Sigmoid colon (tissue), 7 donors: ENCODE measurements around the gene FOLR1. TPM values are rescaled to one million over a fixed set of nuclear protein-coding genes. Genes with fewer than 3 reads are reported as not detected.

Experiments
- DNase-seq: peaks from one replicate; pipeline ENCODE4 v3.0.0-alpha.2; 2019
- H3K27ac ChIP-seq, 4 donors: fragments of 200-600 bp; sonication (generic); one replicate each; pipeline ENCODE4 v1.5.1; 2016 to 2019; ENCODE audit warnings: mild to moderate bottlenecking in 1 of 4
- H3K27me3 ChIP-seq, 3 donors: fragments of 200-600 bp; sonication (generic); one replicate each; pipeline ENCODE4 v1.5.1; 2019; ENCODE audit warnings: mild to moderate bottlenecking in 1 of 3
- H3K36me3 ChIP-seq, 4 donors: fragments of 200-600 bp; sonication (generic); one replicate each; pipeline ENCODE4 v1.5.1; 2016 to 2019
- H3K4me1 ChIP-seq, 4 donors: fragments of 200-600 bp; sonication (generic); one replicate each; pipeline ENCODE4 v1.5.1; 2017 to 2019
- H3K4me3 ChIP-seq, 4 donors: fragments of 200-600 bp; sonication (generic); one replicate each; pipeline ENCODE4 v1.5.1; 2017 to 2019; ENCODE audit warnings: mild to moderate bottlenecking in 2 of 4, moderate library complexity in 1 of 4
- H3K9me3 ChIP-seq, 4 donors: fragments of 200-600 bp in 3 of 4; sonication (generic) in 3 of 4; one replicate each; pipeline versions ENCODE4 v1.5.1 to v1.6.1; 2013 to 2019
- CTCF ChIP-seq, 4 experiments: fragments of 450-650 bp in 3 of 4; fragments of 200-600 bp in 1 of 4; IDR thresholded peaks; one replicate each; pipeline ENCODE4 v1.5.1; 2016 to 2019; ENCODE audit warnings: antibody characterized with exemption in 4 of 4, mild to moderate bottlenecking in 3 of 4, moderate library complexity in 2 of 4
- EP300 ChIP-seq, 4 donors: sonication (generic); formaldehyde crosslinking; IDR thresholded peaks; one replicate each; pipeline ENCODE4 v1.6.1; 2017; ENCODE audit warnings: antibody characterized with exemption in 4 of 4
- POLR2A ChIP-seq, 2 donors: fragments of 450-650 bp; IDR thresholded peaks; one replicate each; pipeline ENCODE4 v1.6.1; 2016; ENCODE audit warnings: antibody characterized with exemption in 2 of 2, mild to moderate bottlenecking in 2 of 2, moderate library complexity in 2 of 2
- POLR2AphosphoS5 ChIP-seq, 4 donors: sonication (generic); formaldehyde crosslinking; IDR thresholded peaks; one replicate each; pipeline ENCODE4 v1.6.1; 2017; ENCODE audit warnings: antibody characterized with exemption in 4 of 4
- WGBS, 2 donors: extraction: QIAGEN DNeasy Blood & Tissue Kit; methylation state at CpG; one replicate each; pipeline ENCODE4 v1.1.7; 2013; 5-methylcytosine and 5-hydroxymethylcytosine counted together
- intact Hi-C: fragments of 100-400 bp; cut with DNase I; formaldehyde crosslinking; loops from one replicate; pipeline ENCODE4 v1.15.1; 2023
- polyA plus RNA-seq, 3 donors: library from polyadenylated mRNA; stranded (reverse); fragments of 200-250 nt; gene quantifications; one replicate each; pipeline ENCODE4 v1.2.3, GENCODE V29; 2013
- total RNA-seq, 4 donors: library from RNA; depleted of rRNA; stranded (reverse); fragments of >200 nt; gene quantifications; one replicate each; pipeline ENCODE4 v1.1.0, GENCODE V29; 2016
- donor health status: healthy with polysubstance abuse.
- donor health status: Bipolar disorder and iron deficiency.
- donor health status: healthy.

The FOLR1 gene
- total and polyA plus RNA-seq, 7 donors: 0.15 to 0.71 TPM; not detected in 5

- H3K4me3 ChIP-seq: no peak overlapping the region
- intact Hi-C loops: loop anchor here (10.0 kb wide), 1 partner anchor 46 kb away; no protein-coding TSS in a partner anchor
- peak overlapping the region in 1 of 4 donors; percentile 0 for H3K27ac ChIP-seq
These were observed 38.9 kb downstream of the FOLR1 start for GRCh38 chr11:72230764-72231365.

GRCh38 chr11:72231396-72232259, 39.7 kb downstream of the FOLR1 start:
- no peak overlapping the region for H3K4me3 ChIP-seq
- WGBS, 2 donors: 91 to 95% methylated on average over 9 of the region's 9 CpGs
- peak overlapping the region in 2 of 4 donors; percentile 21 to 24 for H3K27ac ChIP-seq
- no peaks in the 10 kb centered on the region for H3K9me3 ChIP-seq
- H3K36me3 ChIP-seq: peaks cover 67 to 95% (median 79%) of the 10 kb centered on the region in 4 donors
- DNase-seq: peak; percentile 47
- H3K4me1 ChIP-seq: peaks cover 0 to 37% (median 35%) of the 10 kb centered on the region in 4 donors
- no peaks in the 10 kb centered on the region for H3K27me3 ChIP-seq
- TF ChIP-seq POLR2AphosphoS5 (IDR thresholded peaks at IDR 0.05): no peak
- TF ChIP-seq EP300 (IDR thresholded peaks at IDR 0.05): no peak
- no peak for TF ChIP-seq CTCF (IDR thresholded peaks at IDR 0.05)
- no peak for TF ChIP-seq POLR2A (IDR thresholded peaks at IDR 0.05)
- intact Hi-C loops: loop anchor here (10.0 kb wide), 1 partner anchor 47 kb away; no protein-coding TSS in a partner anchor

More at GRCh38 chr11:72230764-72231365, 38.9 kb downstream of the FOLR1 start:
- WGBS, 2 donors: 91 to 94% methylated on average over 18 of the region's 18 CpGs
- peak; percentile 63 for DNase-seq
- no peak for TF ChIP-seq CTCF (IDR thresholded peaks at IDR 0.05)
- H3K36me3 ChIP-seq: peaks cover 67 to 89% (median 77%) of the 10 kb centered on the region in 4 donors
- H3K9me3 ChIP-seq: no peaks in the 10 kb centered on the region
- H3K27me3 ChIP-seq: no peaks in the 10 kb centered on the region
- H3K4me1 ChIP-seq: peaks cover 0 to 38% (median 35%) of the 10 kb centered on the region in 4 donors

GRCh38 chr11:72232260-72233055, 40.5 kb downstream of the FOLR1 start:
- intact Hi-C loops: loop anchor here (10.0 kb wide), 1 partner anchor 48 kb away; no protein-coding TSS in a partner anchor
- peak; percentile 58 for DNase-seq
- no peak for TF ChIP-seq CTCF (IDR thresholded peaks at IDR 0.05)
- TF ChIP-seq EP300 (IDR thresholded peaks at IDR 0.05): no peak
- no peak for TF ChIP-seq POLR2A (IDR thresholded peaks at IDR 0.05)
- no peak for TF ChIP-seq POLR2AphosphoS5 (IDR thresholded peaks at IDR 0.05)
- no peaks in the 10 kb centered on the region for H3K27me3 ChIP-seq
- 94% methylated on average over 18 of the region's 18 CpGs for WGBS, 2 donors
- H3K27ac ChIP-seq: peak overlapping the region in 3 of 4 donors; percentile 21 to 24 (median 23)
- H3K36me3 ChIP-seq: peaks cover 67 to 96% (median 86%) of the 10 kb centered on the region in 4 donors
- no peak overlapping the region for H3K4me3 ChIP-seq
- H3K9me3 ChIP-seq: no peaks in the 10 kb centered on the region
- peaks cover 0 to 36% (median 33%) of the 10 kb centered on the region in 4 donors for H3K4me1 ChIP-seq

GRCh38 chr11:72233056-72233772, 41.3 kb downstream of the FOLR1 start:
- Histone ChIP-seq H3K36me3 (peaks cover 65 to 97% (median 86%) of the 10 kb centered on the region in 4 donors), H3K4me1 (peaks cover 0 to 36% (median 33%) of the 10 kb centered on the region in 4 donors), H3K9me3 (no peaks in the 10 kb centered on the region), H3K4me3 (no peak overlapping the region), H3K27me3 (no peaks in the 10 kb centered on the region), H3K27ac (peak overlapping the region in 3 of 4 donors; percentile 21 to 23 (median 23))
- DNase-seq: peak; percentile 54
- intact Hi-C loops: loop anchor here (10.0 kb wide), 1 partner anchor 48 kb away; no protein-coding TSS in a partner anchor
- no peak for TF ChIP-seq POLR2AphosphoS5 (IDR thresholded peaks at IDR 0.05)
- TF ChIP-seq EP300 (IDR thresholded peaks at IDR 0.05): no peak
- TF ChIP-seq POLR2A (IDR thresholded peaks at IDR 0.05): no peak
- no peak for TF ChIP-seq CTCF (IDR thresholded peaks at IDR 0.05)
- WGBS, 2 donors: 94% methylated on average over 13 of the region's 13 CpGs
